Suprapubic skin (tissue), 3 donors: Measurements from ENCODE around the gene TES.

Experiments used
- CTCF ChIP-seq, 2 donors: fragments of 200-600 bp in 1 of 2; fragments of 450-650 bp in 1 of 2; sonication (generic) in 1 of 2; IDR thresholded peaks; one replicate each; pipeline ENCODE4 v1.5.1; 2016 to 2019; ENCODE audit warnings: antibody characterized with exemption in 2 of 2, mild to moderate bottlenecking in 1 of 2, moderate library complexity in 1 of 2
- EP300 ChIP-seq: sonication (generic); formaldehyde crosslinking; IDR thresholded peaks from one replicate; pipeline ENCODE4 v1.6.1; 2017; ENCODE audit warnings: antibody characterized with exemption
- POLR2A ChIP-seq, 2 donors: fragments of 450-650 bp; IDR thresholded peaks; one replicate each; pipeline ENCODE4 v1.6.1; 2017; ENCODE audit warnings: antibody characterized with exemption in 2 of 2, mild to moderate bottlenecking in 2 of 2, moderate library complexity in 2 of 2

- TF ChIP-seq CTCF (IDR thresholded peaks at IDR 0.05) = no peak
- TF ChIP-seq POLR2A (IDR thresholded peaks at IDR 0.05) = no peak
- no peak for TF ChIP-seq EP300
Observed at GRCh38 chr7:116273283-116273917, 63.1 kb downstream of the TES start.
